Measurements from ENCODE around the gene SYNPO2.
"Not testable (repeated sequence)": the region's sequence is repeated elsewhere in the genome, so short reads cannot be mapped to it uniquely, and the experiment has no call there.

The SYNPO2 gene

DNA sequence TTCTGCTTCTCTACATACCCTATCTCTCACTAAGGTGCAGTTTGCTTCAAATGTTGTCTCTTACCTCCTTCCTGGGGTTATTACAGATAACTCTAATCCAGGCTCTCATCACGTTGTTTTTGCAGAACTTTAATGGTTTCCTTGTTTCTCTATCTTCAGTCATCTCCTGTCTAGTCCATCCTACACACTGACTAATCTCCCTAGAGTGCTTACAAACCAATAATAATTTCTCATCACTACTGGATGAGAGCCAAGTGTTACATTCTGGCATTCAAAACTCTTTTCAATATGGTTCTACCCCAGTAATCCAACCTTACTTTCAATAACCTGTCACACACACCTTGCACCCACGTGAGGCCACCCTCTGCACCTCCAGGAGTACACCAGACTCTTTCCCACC lies 86.1 kb downstream of the SYNPO2 start:
- no peak overlapping the region for H2AFZ ChIP-seq (ENCODE audit: low read depth, low read length)
- no peaks in the 10 kb centered on the region for H3K9me3 ChIP-seq (ENCODE audit: low read length)
- no peaks in the 10 kb centered on the region for H3K36me3 ChIP-seq (ENCODE audit: insufficient read depth, low read length)
- H3K4me1 ChIP-seq (ENCODE audit: insufficient read depth, low read length): no peaks in the 10 kb centered on the region
- H3K4me3 ChIP-seq (ENCODE audit: low read length): no peak overlapping the region
- no peaks in the 10 kb centered on the region for H3K27me3 ChIP-seq (ENCODE audit: insufficient read depth, low read length)

DNA sequence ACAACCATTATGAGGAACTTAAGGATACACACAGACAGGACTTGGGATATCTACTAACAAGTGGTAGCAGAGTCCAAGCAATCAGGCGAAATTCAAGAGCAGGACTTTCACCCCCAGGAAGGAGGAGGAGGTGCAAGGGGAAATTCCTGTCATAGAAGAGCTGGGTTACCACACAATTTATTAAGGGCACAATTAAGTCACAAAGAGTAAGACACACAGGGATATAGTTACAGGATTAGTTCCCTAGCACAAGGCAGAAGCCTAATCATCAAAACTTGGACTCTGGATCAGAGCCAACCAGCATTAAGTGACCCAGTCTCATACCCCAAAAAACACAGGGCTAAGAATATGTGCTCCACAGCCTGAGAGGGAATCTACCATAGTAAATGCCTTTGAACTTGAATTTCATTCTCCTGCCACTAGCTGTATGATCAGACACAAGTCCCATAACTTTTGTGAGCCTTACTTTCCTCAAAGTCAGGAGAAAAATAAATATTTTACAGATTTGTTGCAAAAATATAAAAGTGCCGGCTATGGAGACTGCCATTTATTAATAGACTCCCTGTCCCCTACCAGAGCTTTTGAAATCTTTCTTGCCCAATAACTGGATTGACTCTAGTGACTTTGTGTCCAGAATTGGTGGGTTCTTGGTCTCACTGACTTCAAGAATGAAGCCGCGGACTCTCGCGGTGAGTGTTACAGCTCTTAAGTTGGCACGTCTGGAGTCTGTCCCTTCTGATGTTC lies 87.0 kb downstream of the SYNPO2 start:
- H2AFZ ChIP-seq (ENCODE audit: low read depth, low read length): no peak overlapping the region
- H3K4me3 ChIP-seq (ENCODE audit: low read length): no peak overlapping the region
- H3K4me1 ChIP-seq (ENCODE audit: insufficient read depth, low read length): no peaks in the 10 kb centered on the region
- no peaks in the 10 kb centered on the region for H3K27me3 ChIP-seq (ENCODE audit: insufficient read depth, low read length)
- H3K36me3 ChIP-seq (ENCODE audit: insufficient read depth, low read length): no peaks in the 10 kb centered on the region
- H3K9me3 ChIP-seq (ENCODE audit: low read length): no peaks in the 10 kb centered on the region

DNA sequence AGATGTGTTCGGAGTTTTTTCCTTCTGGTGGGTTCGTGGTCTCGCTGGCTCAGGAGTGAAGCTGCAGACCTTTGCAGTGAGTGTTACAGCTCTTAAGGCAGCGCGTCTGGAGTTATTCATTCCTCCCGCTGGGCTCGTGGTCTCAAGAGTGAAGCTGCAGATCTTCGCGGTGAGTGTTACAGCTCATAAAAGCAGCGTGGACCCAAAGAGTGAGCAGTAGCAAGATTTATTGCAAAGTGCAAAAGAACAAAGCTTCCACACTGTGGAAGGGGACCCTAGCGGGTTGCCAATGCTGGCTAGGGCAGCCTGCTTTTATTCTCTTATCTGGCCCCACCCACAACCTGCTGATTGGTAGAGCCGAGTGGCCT lies 87.5 kb downstream of the SYNPO2 start:
- H3K27me3 ChIP-seq (ENCODE audit: insufficient read depth, low read length); H3K36me3 ChIP-seq (ENCODE audit: insufficient read depth, low read length); H2AFZ ChIP-seq (ENCODE audit: low read depth, low read length); H3K4me3 ChIP-seq (ENCODE audit: low read length); H3K4me1 ChIP-seq (ENCODE audit: insufficient read depth, low read length); H3K9me3 ChIP-seq (ENCODE audit: low read length): not testable (repeated sequence)

DNA sequence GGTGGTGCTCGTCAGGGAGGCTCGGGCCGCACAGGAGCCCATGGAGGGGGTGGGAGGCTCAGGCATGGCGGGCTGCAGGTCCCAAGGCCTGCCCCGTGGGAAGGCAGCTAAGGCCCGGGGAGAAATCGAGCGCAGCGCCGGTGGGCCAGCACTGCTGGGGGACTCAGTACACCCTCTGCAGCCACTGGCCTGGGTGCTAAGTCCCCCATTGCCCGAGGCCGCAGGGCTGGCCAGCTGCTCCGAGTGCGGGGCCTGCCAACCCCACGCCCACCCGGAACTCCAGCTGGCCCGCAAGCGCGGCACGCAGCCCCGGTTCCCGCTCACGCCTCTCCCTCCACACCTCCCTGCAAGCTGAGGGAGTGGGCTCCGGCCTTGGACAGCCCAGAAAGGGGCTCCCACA lies 88.4 kb downstream of the SYNPO2 start:
- not testable (repeated sequence) for H3K4me1 ChIP-seq (ENCODE audit: insufficient read depth, low read length); H3K36me3 ChIP-seq (ENCODE audit: insufficient read depth, low read length); H3K9me3 ChIP-seq (ENCODE audit: low read length); H3K27me3 ChIP-seq (ENCODE audit: insufficient read depth, low read length); H2AFZ ChIP-seq (ENCODE audit: low read depth, low read length); H3K4me3 ChIP-seq (ENCODE audit: low read length)

DNA sequence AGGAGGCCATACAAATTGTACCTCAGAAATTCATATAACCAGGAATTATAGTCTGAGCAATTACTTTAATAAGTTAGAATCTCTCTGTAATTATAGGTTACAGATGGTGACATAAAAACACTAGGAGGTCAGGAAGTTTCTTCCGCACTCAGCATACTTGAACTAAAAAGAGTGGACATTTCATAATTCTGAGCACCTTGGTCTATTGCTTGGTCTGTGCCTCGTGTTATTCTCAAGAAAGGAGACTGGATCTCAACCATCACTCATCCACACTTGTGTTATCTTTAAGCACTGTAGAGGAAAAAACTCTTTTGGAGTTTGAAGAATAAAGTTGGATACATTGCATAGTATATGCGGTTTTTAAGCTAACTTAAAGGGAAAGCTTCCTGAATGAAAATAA lies 91.1 kb downstream of the SYNPO2 start:
- no peak overlapping the region for H3K4me3 ChIP-seq (ENCODE audit: low read length)
- H3K36me3 ChIP-seq (ENCODE audit: insufficient read depth, low read length): no peaks in the 10 kb centered on the region
- H3K9me3 ChIP-seq (ENCODE audit: low read length): no peaks in the 10 kb centered on the region
- H3K27me3 ChIP-seq (ENCODE audit: insufficient read depth, low read length): no peaks in the 10 kb centered on the region
- H3K4me1 ChIP-seq (ENCODE audit: insufficient read depth, low read length): no peaks in the 10 kb centered on the region
- H2AFZ ChIP-seq (ENCODE audit: low read depth, low read length): no peak overlapping the region

DNA sequence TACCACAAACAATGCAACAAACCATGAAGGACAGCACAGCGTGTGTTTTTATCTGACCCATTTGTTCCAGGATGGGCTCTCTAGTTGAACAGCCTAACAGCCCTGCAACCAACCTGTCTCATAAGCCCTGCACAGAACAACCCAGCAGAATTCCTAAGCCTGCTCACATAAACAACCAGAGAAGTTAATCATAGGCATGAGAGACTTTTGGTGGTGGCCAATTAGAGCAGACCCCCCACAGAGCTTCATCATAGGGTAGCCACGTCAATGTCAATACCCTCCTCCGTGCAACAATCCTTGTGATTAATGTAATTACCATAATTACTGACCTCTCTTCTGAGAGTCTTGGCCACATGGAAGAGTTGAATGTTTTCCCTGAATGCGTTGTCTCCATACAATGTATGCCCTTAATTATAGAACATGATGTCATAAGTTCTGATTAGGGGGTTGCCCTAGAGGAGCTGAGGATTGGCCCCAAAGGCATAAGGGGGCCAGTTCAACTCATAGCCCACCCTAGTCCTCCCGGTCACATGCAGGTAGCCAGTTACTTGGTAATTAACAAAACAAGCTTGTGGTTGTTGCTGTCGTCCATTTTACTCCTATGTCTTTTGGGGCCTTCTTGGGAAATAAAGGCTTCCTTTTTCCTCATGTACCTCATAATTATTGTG lies 92.7 kb downstream of the SYNPO2 start:
- no peaks in the 10 kb centered on the region for H3K4me1 ChIP-seq (ENCODE audit: insufficient read depth, low read length)
- H3K27me3 ChIP-seq (ENCODE audit: insufficient read depth, low read length): peaks cover 3% of the 10 kb centered on the region
- H2AFZ ChIP-seq (ENCODE audit: low read depth, low read length): no peak overlapping the region
- H3K36me3 ChIP-seq (ENCODE audit: insufficient read depth, low read length): no peaks in the 10 kb centered on the region
- no peak overlapping the region for H3K4me3 ChIP-seq (ENCODE audit: low read length)
- no peaks in the 10 kb centered on the region for H3K9me3 ChIP-seq (ENCODE audit: low read length)

DNA sequence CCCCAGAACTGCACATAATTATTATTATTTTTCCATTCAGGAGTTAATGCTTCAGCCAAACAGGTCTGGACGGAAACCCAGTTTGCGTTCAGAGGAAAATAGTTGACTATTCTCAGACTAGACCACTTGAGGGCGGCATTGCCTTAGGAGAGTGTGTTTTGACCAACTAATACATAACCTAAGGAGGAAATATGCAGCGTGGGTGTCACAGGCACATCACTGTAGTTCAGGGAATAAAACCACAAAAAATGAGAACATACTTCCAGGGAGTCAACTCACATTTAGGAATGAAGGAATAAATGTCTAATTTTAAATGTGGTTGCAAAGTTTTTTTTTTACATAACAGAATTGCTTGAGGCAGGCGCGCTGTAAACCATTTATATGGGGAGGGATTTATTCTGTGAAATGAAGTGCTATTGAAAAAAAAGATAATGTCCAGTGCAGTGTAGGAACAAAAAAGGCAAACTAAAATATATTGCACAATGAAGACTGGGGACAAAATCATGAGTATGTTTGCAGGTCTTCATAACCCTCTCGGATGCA lies 93.3 kb downstream of the SYNPO2 start:
- no peaks in the 10 kb centered on the region for H3K9me3 ChIP-seq (ENCODE audit: low read length)
- no peaks in the 10 kb centered on the region for H3K4me1 ChIP-seq (ENCODE audit: insufficient read depth, low read length)
- H3K36me3 ChIP-seq (ENCODE audit: insufficient read depth, low read length): no peaks in the 10 kb centered on the region
- no peak overlapping the region for H2AFZ ChIP-seq (ENCODE audit: low read depth, low read length)
- no peak overlapping the region for H3K4me3 ChIP-seq (ENCODE audit: low read length)
- H3K27me3 ChIP-seq (ENCODE audit: insufficient read depth, low read length): peaks cover 3% of the 10 kb centered on the region

DNA sequence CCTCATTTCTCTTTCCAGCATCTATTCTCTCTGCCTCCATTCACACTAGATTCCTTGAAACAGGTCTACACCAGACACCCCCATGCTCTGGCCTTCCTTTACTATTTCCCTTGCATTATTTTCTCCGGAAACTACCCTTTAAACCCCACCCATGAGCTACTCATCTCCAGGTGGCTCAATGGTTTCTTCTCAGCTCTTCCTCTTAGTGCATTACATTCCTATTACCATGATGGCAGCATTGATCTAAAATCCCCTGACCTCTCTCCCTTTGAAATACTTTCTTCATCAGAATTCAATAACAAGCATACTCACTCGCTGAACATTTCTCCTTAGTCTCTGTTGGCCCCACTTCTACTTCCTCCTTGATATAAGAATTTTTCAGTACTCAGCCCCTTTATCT lies 94.6 kb downstream of the SYNPO2 start:
- H3K9me3 ChIP-seq (ENCODE audit: low read length): no peaks in the 10 kb centered on the region
- peaks cover 3% of the 10 kb centered on the region for H3K27me3 ChIP-seq (ENCODE audit: insufficient read depth, low read length)
- H3K4me3 ChIP-seq (ENCODE audit: low read length): no peak overlapping the region
- H3K4me1 ChIP-seq (ENCODE audit: insufficient read depth, low read length): no peaks in the 10 kb centered on the region
- no peak overlapping the region for H2AFZ ChIP-seq (ENCODE audit: low read depth, low read length)
- no peaks in the 10 kb centered on the region for H3K36me3 ChIP-seq (ENCODE audit: insufficient read depth, low read length)

DNA sequence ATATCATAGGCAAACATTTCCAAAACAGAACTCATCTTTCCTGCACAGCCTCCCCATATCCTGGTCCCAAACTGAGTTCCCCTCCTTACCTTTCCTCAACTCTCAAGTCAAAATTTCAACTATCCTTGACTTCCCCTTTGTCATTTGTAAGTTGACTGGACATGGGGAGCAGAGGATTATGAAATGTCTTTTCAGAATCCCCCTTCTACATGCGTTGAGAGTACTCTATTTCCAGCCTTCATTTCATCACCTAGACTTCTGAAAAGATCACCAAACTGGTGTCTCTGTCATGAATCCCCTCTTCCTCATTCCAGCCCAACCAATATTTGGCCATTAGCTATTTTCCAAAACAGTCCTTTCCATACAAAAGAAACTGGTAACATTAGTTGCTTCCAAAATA lies 95.2 kb downstream of the SYNPO2 start:
- H3K27me3 ChIP-seq (ENCODE audit: insufficient read depth, low read length): peaks cover 3% of the 10 kb centered on the region
- H3K36me3 ChIP-seq (ENCODE audit: insufficient read depth, low read length): no peaks in the 10 kb centered on the region
- no peaks in the 10 kb centered on the region for H3K4me1 ChIP-seq (ENCODE audit: insufficient read depth, low read length)
- H3K9me3 ChIP-seq (ENCODE audit: low read length): no peaks in the 10 kb centered on the region
- H3K4me3 ChIP-seq (ENCODE audit: low read length): no peak overlapping the region
- H2AFZ ChIP-seq (ENCODE audit: low read depth, low read length): no peak overlapping the region

DNA sequence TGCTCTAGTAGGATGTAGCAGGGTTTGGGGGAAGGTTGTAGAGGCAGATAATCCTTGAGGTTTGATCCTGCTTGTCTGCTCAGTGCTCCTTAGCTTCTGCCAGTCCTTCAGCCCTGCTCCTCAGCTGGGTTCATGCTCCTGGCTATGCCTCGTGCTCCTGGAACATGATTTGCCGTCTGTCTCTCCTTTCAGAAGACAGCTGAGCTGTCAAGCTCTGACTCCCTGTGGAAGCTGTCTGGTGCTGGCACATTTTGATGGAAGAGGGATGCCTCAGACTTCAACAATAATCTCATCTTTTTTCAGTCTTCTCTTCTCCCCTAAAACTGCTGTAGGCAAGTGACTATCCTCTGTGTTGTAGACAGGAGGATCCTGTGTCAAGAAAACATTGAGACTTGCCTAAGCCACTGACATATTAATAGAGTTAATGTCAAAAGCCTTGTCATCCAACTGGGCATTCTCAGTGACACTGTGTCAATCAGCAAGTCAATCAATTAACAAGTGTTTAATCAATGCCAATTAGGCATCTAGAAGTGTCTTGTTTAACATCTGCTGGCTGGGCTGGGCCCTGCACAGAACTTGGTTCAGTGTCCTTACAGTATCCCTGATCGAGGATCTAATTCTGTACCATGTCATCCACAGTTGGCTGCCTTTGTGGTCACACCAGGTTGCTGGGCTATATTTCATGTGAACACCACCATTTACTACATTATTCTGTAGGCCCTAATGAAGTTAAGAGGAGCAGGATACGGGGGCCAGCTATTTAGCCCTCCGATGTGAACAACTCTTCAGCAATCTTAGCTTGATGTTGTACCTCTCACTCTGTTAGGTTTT lies 96.7 kb downstream of the SYNPO2 start:
- Histone ChIP-seq H2AFZ (ENCODE audit: low read depth, low read length) (no peak overlapping the region), H3K9me3 (ENCODE audit: low read length) (no peaks in the 10 kb centered on the region), H3K4me1 (ENCODE audit: insufficient read depth, low read length) (no peaks in the 10 kb centered on the region), H3K36me3 (ENCODE audit: insufficient read depth, low read length) (no peaks in the 10 kb centered on the region), H3K27me3 (ENCODE audit: insufficient read depth, low read length) (peaks cover 3% of the 10 kb centered on the region), H3K4me3 (ENCODE audit: low read length) (no peak overlapping the region)

DNA sequence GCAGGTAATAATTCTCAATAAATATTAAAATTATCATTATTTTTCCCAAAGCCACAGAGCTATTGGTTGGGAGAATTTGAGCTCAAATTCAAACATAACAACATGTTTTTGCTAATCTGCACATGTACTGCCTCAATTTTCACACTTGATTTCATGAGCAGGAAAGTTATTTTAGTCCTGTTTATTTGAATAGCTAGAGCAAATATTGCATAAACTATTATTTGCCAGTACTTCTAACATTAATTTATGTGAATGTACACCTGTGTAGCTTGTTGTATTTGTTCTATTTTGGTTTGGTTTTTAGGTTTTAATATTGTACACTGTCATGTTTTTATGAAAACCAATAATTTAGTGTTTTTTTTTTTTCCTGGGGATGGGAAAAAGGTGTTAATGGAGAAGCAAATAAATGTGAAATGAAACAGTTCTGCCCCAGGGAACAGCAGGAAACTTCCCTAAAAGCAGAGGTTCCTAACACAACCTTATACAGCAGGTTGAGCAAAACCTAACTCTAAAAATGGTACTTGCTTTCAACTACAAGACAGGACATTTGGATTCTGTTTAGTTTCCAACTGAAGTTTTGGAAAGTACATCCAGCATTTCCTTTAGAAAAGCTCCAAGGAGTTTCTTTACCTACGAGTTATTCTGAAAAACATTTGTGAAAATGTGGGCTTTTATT lies 99.4 kb downstream of the SYNPO2 start:
- no peaks in the 10 kb centered on the region for H3K9me3 ChIP-seq (ENCODE audit: low read length)
- H3K27me3 ChIP-seq (ENCODE audit: insufficient read depth, low read length): peaks cover 3% of the 10 kb centered on the region
- no peaks in the 10 kb centered on the region for H3K4me1 ChIP-seq (ENCODE audit: insufficient read depth, low read length)
- H2AFZ ChIP-seq (ENCODE audit: low read depth, low read length): no peak overlapping the region
- H3K36me3 ChIP-seq (ENCODE audit: insufficient read depth, low read length): no peaks in the 10 kb centered on the region
- no peak overlapping the region for H3K4me3 ChIP-seq (ENCODE audit: low read length)

DNA sequence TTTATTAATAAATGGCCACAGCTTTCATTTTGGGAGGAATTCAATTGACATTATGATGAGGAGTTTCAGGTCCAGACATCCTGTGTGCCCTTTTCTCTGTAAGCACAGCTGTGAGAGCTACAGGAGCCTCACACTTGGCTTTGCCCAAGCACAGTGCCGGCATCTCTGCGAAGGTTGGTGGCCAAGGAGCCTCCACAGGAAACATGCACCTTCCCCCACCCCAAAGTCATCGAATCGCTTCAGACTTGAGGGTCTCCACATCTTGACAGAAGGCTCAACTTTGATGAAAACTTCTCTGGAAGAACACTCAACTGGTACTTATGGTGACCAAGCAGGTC lies 100.0 kb downstream of the SYNPO2 start:
- H3K9me3 ChIP-seq (ENCODE audit: low read length): no peaks in the 10 kb centered on the region
- H2AFZ ChIP-seq (ENCODE audit: low read depth, low read length): no peak overlapping the region
- H3K27me3 ChIP-seq (ENCODE audit: insufficient read depth, low read length): peaks cover 3% of the 10 kb centered on the region
- no peaks in the 10 kb centered on the region for H3K4me1 ChIP-seq (ENCODE audit: insufficient read depth, low read length)
- H3K36me3 ChIP-seq (ENCODE audit: insufficient read depth, low read length): no peaks in the 10 kb centered on the region
- H3K4me3 ChIP-seq (ENCODE audit: low read length): no peak overlapping the region
